Limb (tissue), 2 donors: ENCODE results near the gene SPPL3.
A peak's percentile ranks its signal among the peaks of the same experiment; 100 is the strongest.
"Not testable (repeated sequence)": the region's sequence is repeated elsewhere in the genome, so short reads cannot be mapped to it uniquely, and the experiment has no call there.

Source experiments
- DNase-seq, 2 donors: peaks; one replicate each; pipeline ENCODE4 v3.0.0-alpha.2; 2016; ENCODE audit errors: extremely low spot score in 2 of 2

SPPL3 gene

DNA sequence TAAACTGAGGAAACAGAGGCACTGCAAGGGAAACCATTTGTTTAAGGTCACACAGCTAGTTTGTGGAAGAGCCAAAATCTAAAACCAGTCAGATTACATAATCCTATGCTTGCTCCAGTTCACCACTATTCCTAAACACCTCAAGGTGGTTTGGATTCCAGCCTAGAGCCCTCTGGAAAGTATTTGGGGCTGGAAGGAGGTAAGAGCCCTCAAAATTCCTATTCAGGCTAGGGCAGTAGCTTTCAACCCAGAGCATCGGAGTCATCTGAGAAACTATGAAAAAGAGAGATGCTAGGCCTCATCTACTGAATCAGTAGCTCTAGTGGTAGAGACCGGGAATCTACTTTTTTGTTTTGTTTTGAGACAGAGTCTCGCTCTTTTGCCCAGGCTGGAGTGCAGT lies 16.0 kb upstream of the SPPL3 start:
- no peak for DNase-seq

DNA sequence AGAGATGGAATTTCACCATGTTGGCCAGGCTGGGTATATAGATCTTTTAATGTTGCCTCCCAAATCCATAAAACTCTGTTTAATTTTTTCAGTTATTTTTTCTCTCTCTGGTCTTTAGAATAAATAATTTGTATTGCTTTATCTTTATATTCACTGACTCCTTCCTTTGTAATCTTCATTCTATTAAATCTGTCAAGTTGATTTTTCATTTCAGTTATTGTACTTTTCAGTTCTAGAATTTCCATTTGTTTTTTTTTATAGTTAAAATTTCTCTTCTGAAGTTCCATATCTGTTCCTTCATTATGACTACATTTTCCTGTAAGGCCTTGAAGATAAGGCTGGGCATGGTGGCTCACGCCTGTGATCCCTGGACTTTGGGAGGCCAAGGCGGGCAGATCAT lies 13.6 kb upstream of the SPPL3 start:
- no peak for DNase-seq

DNA sequence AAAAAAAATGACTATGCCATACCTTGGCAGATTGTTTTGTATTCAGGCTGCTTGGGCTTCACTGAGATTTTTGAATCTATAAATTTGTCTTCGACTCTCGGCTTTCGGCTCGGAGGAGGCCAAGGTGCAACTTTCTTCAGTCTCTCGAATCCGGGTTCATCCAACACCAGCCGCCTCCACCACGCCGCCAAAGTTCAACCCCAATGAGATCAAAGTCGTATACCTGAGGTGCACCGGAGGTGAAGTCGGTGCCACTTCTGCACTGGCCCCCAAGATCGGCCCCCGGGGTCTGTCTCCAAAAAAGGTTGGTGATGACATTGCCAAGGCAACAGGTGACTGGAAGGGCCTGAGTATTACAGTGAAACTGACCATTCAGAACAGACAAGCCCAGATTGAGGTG lies 12.4 kb upstream of the SPPL3 start:
- no peak for DNase-seq

DNA sequence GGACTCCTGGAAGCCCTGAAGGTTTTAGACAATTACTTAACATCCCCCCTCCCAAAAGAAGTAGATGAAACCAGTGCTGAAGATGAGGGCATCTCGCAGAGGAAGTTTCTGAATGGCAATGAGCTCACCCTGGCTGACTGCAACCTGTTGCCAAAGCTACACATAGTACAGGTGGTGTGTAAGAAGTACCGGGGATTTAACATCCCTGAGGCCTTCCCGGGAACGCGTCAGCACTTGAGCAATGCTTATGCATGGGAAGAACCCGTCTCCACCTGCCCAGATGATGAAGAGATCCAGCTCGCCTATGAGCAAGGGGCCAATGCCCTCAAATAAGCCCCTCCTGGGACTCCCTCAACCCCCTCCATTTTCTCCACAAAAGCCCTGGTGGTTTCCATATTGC lies 10.6 kb upstream of the SPPL3 start:
- DNase-seq = no peak

DNA sequence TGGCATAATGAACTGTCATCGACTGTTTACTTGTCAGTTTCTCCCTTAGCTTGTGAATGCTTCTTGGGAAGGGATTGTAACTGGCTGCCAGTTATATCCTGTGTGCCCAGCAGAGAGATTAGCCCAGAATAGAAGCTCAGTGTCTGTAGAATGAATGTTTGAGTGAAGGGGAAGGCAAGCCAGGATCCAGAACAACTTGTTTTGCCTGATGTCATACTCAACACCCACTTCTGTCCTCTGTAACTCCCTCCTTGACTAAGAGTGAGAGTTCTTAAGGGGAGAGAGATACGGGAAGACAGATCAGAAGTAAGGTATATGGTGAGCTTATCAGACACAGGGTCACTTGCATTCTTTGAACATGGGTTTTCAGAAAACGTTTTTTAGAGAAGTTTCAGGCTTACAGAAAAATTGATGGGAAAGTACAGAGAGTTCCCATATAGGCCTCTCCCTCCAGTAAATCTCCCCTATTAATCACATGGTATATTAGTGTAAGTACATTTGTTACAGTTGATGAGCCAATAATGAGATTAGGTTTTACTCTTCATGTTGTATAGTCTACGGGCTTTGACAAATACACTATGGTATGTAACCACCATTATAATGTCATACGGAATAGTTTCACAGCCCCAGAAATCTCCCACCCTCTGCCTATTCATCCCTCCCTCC lies 5.6 kb upstream of the SPPL3 start:
- DNase-seq = no peak

DNA sequence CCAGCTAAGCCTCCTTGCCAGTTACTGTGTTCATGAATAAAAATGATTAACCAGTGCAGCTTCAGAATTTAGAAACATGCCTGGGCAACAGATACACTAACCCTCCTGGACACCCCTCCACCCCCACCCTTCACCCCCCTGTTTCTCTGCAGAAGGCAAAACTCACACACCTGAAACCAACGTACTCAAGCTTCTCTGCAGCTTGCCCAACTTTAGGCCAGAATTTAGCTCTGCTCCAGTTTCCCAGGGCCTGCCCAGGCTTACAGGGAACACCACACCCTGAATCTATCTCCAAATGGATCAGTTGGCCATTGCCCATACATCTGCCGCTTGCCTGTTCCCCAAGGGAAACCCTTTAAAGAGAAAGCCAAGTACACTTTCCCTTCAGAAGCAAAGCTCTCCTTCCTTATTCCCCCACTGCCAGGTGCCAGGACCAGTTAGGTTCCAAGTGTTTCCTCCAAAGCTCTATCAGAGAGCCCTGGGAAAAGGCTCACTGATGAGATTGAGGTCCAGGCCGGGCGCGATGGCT lies 1.8 kb upstream of the SPPL3 start:
- DNase-seq = no peak

DNA sequence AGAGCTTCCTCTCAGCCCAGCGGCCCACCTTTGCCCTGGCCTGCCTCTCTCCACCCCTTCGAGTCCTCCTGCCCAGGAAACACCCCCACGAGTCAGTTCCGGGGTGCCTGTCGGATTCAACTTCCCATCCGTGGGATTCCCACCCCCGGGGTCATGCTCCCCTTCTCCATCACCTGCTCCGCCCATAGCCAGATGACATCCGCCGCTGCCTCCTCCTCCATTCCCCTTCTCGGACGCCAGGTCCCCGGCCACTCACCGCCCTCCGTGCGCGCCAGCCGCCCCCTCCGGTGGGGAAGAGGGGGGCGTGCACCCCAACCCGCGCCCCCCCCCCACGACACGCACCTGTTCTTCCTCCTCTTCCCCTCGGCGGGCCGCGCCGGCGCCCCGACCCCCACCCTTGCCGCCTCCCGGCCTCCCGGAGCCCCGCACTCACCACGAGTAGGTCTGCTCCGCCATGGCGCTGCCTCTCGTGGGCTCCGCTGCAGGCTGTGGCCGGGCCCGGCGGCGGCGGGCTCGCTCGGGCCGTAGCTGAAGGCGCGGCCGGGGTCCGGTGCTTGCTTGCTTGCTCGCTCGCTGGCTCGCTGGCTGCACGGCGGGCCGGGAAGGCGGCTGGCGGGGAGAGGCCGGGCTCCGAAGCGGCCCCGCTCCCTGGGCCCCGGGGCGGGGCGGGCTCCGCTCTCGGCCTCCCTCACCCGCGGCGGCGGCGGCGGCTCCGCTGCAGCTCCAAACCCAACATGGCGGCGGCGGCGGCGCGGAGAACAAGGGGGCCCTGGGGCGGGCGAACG lies 554 bp downstream of the SPPL3 start:
- DNase-seq = peak in 1 of 2 donors; percentile 72

DNA sequence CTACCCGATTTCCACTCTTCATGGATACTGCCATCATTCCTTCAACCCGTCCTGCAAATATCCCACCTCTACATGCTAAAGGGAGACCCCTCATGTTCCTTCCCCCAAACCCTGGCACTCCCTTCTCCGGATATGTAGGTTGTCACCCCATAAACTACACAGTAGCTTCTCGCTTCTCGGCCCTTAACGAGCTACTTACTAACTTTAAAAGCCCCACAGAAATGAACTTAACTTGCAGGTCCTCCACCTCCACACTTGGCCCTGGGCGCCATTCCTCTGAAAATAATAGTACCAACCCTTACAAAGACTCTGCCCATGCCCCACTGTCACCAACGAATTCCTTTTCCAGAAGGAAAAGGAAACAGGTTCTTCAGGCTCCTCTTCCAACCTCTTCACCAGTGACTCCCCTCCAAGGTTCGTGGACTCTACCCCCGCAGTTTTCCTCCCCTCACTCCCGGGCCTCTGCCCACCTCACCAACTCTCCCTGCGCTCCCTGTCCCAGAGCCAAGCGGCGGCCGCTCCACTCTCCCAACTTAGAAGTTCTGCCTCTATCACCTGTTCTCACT lies 1.2 kb downstream of the SPPL3 start:
- DNase-seq = no peak

DNA sequence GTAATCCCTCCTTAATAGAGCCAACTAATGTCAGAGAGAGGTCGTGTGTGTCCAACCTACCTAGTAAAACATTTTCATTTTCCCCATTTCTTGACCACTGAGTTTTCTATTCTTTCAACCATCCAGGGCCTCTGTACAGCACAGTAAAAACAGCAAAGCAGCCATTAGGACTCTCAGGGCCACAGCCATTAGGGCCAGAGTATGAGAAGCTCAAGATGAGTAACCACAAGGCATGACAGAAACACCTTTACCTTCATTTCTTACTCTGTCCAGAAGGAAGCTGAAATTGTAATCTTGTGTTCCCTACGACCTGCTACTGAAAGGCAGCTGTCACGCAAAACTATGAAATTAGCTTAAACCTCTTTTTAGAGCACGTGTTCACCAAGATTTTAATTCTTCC lies 2.3 kb downstream of the SPPL3 start:
- DNase-seq = no peak

DNA sequence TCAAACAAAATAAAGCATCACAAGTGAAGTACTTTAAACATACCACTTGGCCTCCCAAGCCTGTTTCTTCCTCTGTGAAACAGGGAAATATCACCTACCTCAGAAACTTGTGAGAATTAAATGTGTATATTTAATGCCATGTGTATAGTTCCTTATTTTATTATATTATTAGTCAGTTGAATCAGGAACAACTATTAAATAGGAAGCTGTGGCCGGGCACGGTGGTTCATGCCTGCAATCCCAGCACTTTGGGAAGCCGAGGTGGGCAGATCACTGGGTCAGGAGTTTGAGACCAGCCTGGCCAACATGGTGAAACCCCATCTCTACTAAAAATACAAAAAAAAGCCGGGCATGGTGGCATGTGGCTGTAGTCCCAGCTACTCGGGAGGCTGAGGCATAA lies 3.1 kb downstream of the SPPL3 start:
- DNase-seq = not testable (repeated sequence)

DNA sequence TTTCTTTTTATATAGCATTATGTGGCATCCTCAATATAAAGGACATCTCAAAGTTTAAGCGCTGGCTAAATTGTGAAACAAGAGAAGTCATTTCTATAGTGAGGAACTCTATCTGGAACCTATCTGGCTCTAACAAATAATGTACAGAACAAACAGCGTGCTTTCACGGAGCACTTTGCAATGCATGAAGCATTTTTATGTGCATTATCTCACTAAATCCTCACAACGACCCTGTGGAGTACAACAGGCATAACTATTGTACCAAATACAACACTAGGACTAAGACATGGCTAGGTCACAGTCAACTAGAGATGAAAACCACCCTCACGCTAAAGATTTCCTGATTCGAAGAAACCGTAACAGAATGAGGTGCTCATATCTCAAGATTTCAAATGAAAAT lies 8.6 kb downstream of the SPPL3 start:
- DNase-seq = no peak

DNA sequence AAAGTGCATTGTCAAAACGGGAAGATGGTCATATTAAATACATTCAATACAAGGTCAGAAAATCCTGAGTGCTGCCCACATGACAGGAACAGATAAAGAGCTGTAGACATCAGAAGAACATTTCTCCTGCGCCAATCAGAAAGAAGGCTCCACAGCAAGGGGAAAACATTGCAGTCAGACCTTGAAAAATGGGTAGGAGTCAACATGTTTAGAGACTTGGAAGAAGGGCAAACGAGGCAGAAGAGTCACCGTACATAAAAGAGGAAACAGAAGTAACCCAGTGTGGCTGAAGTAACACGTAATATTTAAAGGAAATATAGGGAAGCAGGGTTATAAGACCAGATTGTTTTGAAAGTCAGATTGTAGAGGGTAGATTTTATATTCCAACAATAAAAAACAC lies 11.9 kb downstream of the SPPL3 start:
- DNase-seq = no peak

DNA sequence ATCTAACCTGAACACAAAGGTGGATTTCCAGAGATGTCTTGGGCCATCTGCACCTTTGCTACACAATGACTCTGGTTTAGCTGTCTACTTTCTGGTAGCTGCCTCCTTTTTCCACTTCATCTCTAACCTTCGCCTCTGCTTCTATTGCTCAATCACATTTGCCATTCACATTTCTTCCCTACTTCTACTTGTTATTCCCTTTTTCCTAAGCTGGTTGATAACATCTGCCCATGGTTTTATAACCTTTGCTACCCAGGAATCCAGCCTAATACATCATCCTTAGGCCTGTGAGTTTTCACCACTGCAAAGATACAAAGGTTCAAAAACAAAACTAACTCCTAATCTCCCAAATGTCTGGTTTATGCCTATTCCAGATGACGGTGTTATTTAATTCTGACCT lies 13.2 kb downstream of the SPPL3 start:
- no peak for DNase-seq

DNA sequence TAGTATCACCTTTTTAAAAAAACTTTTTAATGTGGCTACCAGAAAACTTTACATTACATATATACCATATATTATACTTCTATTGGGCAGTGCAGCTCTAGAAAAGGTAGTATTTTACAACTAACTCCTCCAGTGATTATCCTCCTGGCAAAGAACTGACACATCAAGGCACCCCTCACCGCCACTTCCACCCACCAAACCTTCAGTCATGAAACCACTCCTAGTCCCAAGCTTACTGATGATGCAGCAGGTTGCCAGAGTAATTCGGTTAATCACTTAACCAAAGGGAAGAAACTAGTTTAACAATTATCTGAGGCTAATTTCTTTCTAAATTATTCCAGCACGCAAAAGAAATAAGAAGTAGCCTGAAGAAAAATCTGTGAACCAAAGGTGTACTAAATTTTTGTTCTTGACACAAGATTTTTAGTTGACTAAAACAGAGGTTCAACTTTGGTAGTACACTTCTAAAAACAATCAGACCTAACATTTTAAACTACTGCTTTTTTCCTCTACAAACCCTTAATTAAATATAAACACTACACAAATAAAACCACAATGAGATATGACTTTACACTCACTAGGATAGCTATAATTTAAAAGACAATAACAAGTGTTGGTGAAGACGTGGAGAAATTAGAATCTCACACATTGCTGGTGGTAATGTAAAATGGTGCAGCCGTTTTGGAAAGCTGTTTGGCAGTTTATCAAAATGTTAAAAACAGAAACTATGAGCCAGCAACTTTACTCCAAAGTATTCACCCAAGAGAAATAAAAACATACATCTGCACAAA lies 16.7 kb downstream of the SPPL3 start:
- DNase-seq = no peak

DNA sequence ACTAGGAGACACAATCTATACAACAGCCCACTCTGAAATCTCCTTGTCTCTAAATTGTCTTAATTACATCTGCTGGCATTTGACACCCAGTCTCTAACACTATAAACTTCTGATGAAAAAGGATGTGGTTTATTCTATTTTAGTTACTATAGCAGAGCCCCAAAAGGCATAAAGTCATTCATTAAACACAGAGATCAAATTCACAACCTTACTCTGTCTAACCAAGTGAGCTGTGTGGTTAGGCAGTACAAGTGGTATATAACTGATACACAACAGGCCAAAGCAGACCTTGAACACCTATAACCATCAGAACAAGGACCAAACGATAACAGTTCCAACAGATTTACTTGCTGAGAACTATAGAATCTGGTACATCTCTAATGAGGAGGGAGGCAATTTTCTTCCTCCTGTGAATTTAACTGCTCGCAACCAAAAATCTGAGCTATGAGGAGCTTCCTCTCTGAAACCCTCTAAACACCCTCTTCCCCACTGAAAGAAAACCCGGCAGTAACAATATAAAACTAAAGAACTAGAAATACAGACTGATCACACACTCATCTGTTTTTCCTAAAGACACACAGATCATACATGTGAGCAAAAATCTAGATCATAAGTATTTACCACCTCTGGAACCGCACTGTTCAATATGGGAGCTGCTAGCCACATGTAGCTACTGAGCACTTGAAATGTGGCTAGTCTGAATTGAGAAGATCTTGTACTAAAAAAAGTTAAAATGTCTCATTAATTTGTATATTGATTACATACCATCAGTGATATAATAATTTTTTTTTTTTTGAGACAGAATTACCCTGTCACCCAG lies 17.7 kb downstream of the SPPL3 start:
- DNase-seq = no peak

DNA sequence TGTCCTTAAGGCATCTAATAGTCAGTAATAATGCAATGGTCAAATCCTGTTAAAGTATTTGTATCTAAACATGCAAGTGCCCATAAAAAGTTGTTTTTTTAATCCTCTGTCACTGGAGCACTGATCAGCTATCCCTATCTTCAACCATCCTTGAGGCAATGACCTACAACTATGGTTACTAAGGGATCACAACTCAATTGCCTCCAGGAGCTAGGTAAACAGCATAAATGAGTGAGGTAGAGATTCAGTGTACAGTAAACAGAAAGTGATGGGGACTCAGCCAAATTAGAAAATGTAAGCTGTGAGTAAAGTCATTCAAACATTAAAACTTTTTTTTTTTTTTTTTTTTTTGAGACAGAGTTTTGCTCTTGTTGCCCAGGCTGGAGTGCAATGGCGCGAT lies 18.6 kb downstream of the SPPL3 start:
- no peak for DNase-seq

DNA sequence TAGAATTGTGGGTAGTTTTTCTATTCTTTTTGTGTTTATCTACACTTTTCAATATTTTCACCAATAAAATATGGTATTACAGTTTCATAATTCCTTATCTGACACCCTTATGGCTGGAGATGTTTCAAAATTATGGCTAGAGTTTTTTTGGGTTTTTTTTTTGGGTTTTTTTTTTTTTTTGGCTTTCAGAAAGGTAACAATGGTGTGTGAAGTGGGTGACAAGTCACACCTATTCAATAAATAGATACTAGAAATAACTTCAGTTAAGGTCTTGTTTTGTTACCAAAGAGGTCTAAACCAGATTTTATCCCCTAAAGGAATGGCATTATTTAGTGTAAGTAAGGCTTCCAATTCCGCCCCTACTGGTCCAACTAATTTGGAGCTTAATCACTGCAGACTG lies 19.5 kb downstream of the SPPL3 start:
- no peak for DNase-seq

DNA sequence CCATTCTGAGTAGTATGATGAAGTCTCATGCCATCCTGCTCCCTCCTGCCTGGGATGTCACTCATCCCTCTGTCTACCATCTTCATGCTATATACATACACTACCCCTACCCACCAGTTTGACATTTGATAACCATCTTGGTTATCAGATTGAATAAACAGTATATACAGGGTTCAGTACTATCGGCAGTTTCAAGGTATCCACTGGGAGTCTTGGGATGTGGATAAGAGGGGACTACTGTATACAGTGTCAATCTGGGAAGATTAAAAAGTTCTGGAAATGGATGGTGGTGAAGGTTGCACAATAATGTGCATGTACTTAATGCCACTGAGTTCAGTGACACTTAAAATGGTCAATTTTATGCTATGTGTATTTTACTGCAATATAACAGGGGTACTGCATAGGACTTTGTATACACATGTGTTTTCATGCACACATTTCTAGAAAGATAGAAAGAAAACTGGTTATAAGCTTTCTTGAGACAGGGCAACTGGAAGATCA lies 22.1 kb downstream of the SPPL3 start:
- DNase-seq = no peak

DNA sequence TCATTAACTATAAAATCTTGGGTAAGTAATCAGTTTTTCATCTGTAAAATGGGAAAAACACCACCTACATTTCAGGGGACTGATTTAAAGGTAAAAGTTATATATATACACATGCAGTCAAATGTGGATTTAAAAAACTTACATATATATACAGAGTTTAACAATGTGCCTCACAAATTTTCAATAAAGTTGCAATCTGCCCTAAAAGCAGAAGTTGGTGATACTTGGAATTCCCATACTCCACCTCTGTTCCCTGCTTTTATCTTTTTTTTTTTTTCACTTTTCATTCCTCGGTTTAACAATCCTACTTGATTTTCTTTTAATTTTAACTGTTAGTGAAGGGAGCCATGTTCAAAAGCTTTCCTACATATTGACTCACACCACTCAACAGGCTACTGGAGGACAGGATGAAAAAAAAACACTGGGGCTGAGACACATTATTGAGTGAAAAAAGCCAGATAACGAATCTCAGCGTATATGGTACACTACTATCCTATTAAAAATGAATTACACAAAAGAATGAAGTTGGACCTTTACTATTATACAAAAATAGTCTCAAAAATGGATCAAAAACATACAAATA lies 24.3 kb downstream of the SPPL3 start:
- DNase-seq = no peak

DNA sequence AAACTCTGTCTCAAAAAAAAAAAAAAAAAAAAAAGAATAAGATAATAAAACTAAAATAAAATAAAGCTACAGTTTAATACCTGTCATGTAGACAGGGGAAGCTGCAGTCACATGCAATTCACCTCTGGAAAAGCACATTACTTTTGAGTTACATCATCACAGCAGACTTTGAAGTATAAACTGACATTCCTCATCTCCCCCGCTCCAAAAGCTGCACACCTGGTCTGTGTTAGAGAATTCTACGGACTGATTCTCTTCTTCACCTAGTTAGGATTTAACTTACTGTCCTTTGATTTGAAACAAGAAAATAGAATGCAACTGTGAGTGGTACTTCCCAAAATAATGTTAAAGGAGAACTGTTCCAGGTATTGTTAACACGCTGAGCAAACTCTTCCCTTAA lies 25.1 kb downstream of the SPPL3 start:
- no peak for DNase-seq
